ENCODE results near the gene SCCPDH. TPM values are rescaled to one million over a fixed set of nuclear protein-coding genes. Genes with fewer than 3 reads are reported as not detected.

The SCCPDH gene
- total and polyA plus RNA-seq, 2 donors (not counting 3 experiments of a cell fraction or from before 2014, with no cell fraction given): 24.4 to 37.5 TPM

- DNase-seq (ENCODE audit: low read depth, low spot score): no peak
- no peak overlapping the region for H3K9ac ChIP-seq (replicated peaks; ENCODE audit: extremely low read depth, insufficient read depth, low read length)
- TF ChIP-seq POLR2A (IDR thresholded peaks at IDR 0.05; ENCODE audit: low read depth, low read length) (no peak), EZH2 (IDR thresholded peaks at IDR 0.05; ENCODE audit: borderline replicate concordance, low read depth, low read length, severe bottlenecking) (no peak), JUN (IDR thresholded peaks at IDR 0.05; ENCODE audit: borderline replicate concordance, insufficient read depth, insufficient read length, low read depth) (no peak), FOS (IDR thresholded peaks at IDR 0.05; ENCODE audit: borderline replicate concordance, insufficient read depth, low read length) (no peak), GATA2 (IDR thresholded peaks at IDR 0.05; ENCODE audit: insufficient read depth, insufficient read length, low read depth, low read length) (no peak), POLR2AphosphoS5 (IDR thresholded peaks at IDR 0.05; ENCODE audit: insufficient read depth, low read depth, low read length) (no peak), MYC (IDR thresholded peaks at IDR 0.05; ENCODE audit: low read depth, low read length) (no peak)
- TF ChIP-seq, protein P1, sequence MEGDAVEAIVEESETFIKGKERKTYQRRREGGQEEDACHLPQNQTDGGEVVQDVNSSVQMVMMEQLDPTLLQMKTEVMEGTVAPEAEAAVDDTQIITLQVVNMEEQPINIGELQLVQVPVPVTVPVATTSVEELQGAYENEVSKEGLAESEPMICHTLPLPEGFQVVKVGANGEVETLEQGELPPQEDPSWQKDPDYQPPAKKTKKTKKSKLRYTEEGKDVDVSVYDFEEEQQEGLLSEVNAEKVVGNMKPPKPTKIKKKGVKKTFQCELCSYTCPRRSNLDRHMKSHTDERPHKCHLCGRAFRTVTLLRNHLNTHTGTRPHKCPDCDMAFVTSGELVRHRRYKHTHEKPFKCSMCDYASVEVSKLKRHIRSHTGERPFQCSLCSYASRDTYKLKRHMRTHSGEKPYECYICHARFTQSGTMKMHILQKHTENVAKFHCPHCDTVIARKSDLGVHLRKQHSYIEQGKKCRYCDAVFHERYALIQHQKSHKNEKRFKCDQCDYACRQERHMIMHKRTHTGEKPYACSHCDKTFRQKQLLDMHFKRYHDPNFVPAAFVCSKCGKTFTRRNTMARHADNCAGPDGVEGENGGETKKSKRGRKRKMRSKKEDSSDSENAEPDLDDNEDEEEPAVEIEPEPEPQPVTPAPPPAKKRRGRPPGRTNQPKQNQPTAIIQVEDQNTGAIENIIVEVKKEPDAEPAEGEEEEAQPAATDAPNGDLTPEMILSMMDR (IDR thresholded peaks at IDR 0.05; ENCODE audit: extremely low read depth in 1 of 2, insufficient read depth in 1 of 2, low read depth in 1 of 2, low read length in 2 of 2): no peak
- TF ChIP-seq, protein P2, sequence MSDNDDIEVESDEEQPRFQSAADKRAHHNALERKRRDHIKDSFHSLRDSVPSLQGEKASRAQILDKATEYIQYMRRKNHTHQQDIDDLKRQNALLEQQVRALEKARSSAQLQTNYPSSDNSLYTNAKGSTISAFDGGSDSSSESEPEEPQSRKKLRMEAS (IDR thresholded peaks at IDR 0.05; ENCODE audit: insufficient read depth, insufficient read length): no peak
- no peak overlapping the region for H3K4me3 ChIP-seq (replicated peaks in 1 of 3; ENCODE audit: insufficient read depth in 1 of 3, low read depth in 1 of 3, low read length in 3 of 3)
- H4K20me1 ChIP-seq (replicated peaks; ENCODE audit: control insufficient read depth, extremely low read depth, insufficient read depth, low read length): no peaks in the 10 kb centered on the region
- H3K9me3 ChIP-seq (replicated peaks; ENCODE audit: control insufficient read depth, insufficient read depth, low read length): no peaks in the 10 kb centered on the region
- no peak overlapping the region for H2AFZ ChIP-seq (ENCODE audit: low read depth, low read length)
- H3K4me2 ChIP-seq (ENCODE audit: insufficient read depth, low read length): no peak overlapping the region
- dilution Hi-C loops (cut with MboI; ENCODE audit: extremely low pct_ligation_motif_present, low sequenced_read_pairs) (no loop called here), intact Hi-C loops (cut with micrococcal nuclease) (no loop called here)
- ChIA-PET POLR2A (no interaction called here), CTCF (interaction anchor here (0.7 kb wide), 1 partner anchor 308 kb away, joined by 3 read pairs; no protein-coding TSS in a partner anchor)
- no peaks in the 10 kb centered on the region for H3K9me1 ChIP-seq (replicated peaks; ENCODE audit: control insufficient read depth, extremely low read depth, insufficient read depth, low read length)
- H3K79me2 ChIP-seq (ENCODE audit: control insufficient read depth, insufficient read depth, low read length): no peaks in the 10 kb centered on the region
- no peak overlapping the region for H3K27ac ChIP-seq (ENCODE audit: insufficient read depth, low read depth, low read length)
- peaks cover 0 to 2% of the 10 kb centered on the region in 2 experiments for H3K27me3 ChIP-seq (ENCODE audit: control insufficient read depth in 2 of 2, insufficient read depth in 2 of 2, low read length in 2 of 2)
- no peak for FAIRE-seq
- H3K4me1 ChIP-seq (ENCODE audit: control insufficient read depth, extremely low read depth, insufficient read depth, low read length): no peaks in the 10 kb centered on the region
- H3K36me3 ChIP-seq (ENCODE audit: control insufficient read depth in 2 of 2, extremely low read depth in 1 of 2, insufficient read depth in 2 of 2, low read length in 2 of 2): no peaks in the 10 kb centered on the region
- no TSS peak for BruUV-seq (replicated peaks)
These were observed 76.5 kb downstream of the SCCPDH start for GRCh38 chr1:246800756-246801155.
